HL-60 (cell line): ENCODE data around the gene PPP1R17.

Source experiments
- POLR2AphosphoS5 ChIP-seq: IDR thresholded peaks from 2 replicates; pipeline ENCODE4 v1.6.1; 2012; ENCODE audit warnings: low read depth
- TF ChIP-seq, protein P1 (sequence below): IDR thresholded peaks from one replicate; pipeline ENCODE4 v1.5.1; 2011; ENCODE audit warnings: low read length, control low read depth, inconsistent platforms; ENCODE audit not compliant: insufficient read depth

DNA sequence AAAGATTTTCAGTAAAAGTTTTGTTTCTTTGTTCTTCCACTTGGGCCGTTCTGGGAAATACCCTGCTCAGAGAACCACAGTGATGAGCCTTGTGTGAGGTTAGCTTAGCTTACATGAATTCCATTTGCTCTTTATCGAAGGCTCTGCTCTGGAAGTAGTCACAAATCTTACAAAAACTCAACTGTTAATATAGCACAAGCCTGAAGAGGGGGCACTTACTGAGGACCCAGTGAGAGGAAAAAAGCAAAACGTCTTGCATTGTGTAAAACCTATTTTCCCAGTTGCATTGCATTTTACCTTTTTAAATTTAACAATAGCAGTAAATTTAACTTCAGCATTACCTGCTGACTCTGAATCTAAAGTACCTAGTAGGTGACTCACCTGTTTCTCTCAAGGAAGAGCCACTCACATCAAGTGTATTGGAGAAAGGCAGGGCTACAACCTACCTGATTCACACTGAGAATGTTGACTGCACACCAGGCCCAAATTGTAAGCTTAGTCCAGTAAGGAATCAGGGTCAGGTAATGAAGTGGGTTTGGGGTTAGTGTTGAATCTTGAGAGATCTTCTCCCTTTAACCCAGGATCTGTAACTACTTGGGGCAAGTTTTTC, 42.3 kb downstream of the PPP1R17 start:
- no peak for TF ChIP-seq POLR2AphosphoS5
- TF ChIP-seq, protein P1, sequence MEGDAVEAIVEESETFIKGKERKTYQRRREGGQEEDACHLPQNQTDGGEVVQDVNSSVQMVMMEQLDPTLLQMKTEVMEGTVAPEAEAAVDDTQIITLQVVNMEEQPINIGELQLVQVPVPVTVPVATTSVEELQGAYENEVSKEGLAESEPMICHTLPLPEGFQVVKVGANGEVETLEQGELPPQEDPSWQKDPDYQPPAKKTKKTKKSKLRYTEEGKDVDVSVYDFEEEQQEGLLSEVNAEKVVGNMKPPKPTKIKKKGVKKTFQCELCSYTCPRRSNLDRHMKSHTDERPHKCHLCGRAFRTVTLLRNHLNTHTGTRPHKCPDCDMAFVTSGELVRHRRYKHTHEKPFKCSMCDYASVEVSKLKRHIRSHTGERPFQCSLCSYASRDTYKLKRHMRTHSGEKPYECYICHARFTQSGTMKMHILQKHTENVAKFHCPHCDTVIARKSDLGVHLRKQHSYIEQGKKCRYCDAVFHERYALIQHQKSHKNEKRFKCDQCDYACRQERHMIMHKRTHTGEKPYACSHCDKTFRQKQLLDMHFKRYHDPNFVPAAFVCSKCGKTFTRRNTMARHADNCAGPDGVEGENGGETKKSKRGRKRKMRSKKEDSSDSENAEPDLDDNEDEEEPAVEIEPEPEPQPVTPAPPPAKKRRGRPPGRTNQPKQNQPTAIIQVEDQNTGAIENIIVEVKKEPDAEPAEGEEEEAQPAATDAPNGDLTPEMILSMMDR = no peak
